Aorta (tissue), 5 donors: Measurements from ENCODE around the gene IL1R1. TPM values are rescaled to one million over a fixed set of nuclear protein-coding genes. Genes with fewer than 3 reads are reported as not detected.

ENCODE experiments used
- ATAC-seq: fragments of 200-7000 bp; cut with Tn5 transposase; one replicate; pipeline ENCODE4 v1.9.1; 2022; ENCODE audit warnings: moderate library complexity; ENCODE audit not compliant: low FRiP score
- DNase-seq, 2 donors: peaks; one replicate each; pipeline ENCODE4 v3.0.0-alpha.2; 2020
- H3K27ac ChIP-seq, 2 donors: one replicate each; pipeline ENCODE4 v1.5.1; 2013; ENCODE audit warnings: low read length in 2 of 2, mild to moderate bottlenecking in 2 of 2, moderate library complexity in 2 of 2, control low read depth in 1 of 2, inconsistent platforms in 1 of 2, low read depth in 1 of 2
- H3K27me3 ChIP-seq, 2 donors: one replicate each; pipeline ENCODE4 v1.6.1; 2013; ENCODE audit warnings: control low read depth in 1 of 2, low read length in 1 of 2, mild to moderate bottlenecking in 1 of 2, moderate library complexity in 1 of 2; ENCODE audit not compliant: insufficient read depth in 2 of 2, control insufficient read depth in 1 of 2
- H3K36me3 ChIP-seq, 2 donors: one replicate each; pipeline ENCODE4 v1.6.1; 2013; ENCODE audit warnings: control low read depth in 1 of 2, low read length in 1 of 2, mild to moderate bottlenecking in 1 of 2; ENCODE audit not compliant: insufficient read depth in 2 of 2, control insufficient read depth in 1 of 2
- H3K4me1 ChIP-seq, 2 donors: one replicate each; pipeline ENCODE4 v1.6.1; 2013; ENCODE audit warnings: low read length in 2 of 2, control low read depth in 1 of 2, mild to moderate bottlenecking in 1 of 2, moderate library complexity in 1 of 2; ENCODE audit not compliant: insufficient read depth in 2 of 2, control insufficient read depth in 1 of 2
- H3K4me3 ChIP-seq, 2 donors: one replicate each; pipeline ENCODE4 v1.5.1; 2013; ENCODE audit warnings: low read length in 2 of 2, control low read depth in 1 of 2, mild to moderate bottlenecking in 1 of 2
- H3K9me3 ChIP-seq: one replicate; pipeline ENCODE4 v1.6.1; 2013; ENCODE audit warnings: mild to moderate bottlenecking, low read length; ENCODE audit not compliant: control insufficient read depth
- WGBS, 2 donors: extraction: QIAGEN DNeasy Blood & Tissue Kit; methylation state at CpG; one replicate each; pipeline ENCODE4 v1.1.7; 2013; 5-methylcytosine and 5-hydroxymethylcytosine counted together
- intact Hi-C, 2 donors: fragments of 100-400 bp; cut with DNase I; formaldehyde crosslinking; loops; one replicate each; pipeline versions ENCODE4 v1.14.2 to v1.15.0; 2022
- polyA plus RNA-seq, 2 donors: library from polyadenylated mRNA; stranded (reverse); fragments of 200-250 nt; gene quantifications; one replicate each; pipeline ENCODE4 v1.2.3, GENCODE V29; 2013
- total RNA-seq, 2 donors: library from RNA; stranded (reverse); fragmentation: NEBNext Ultra II Directional; extraction: Animal tissue kit (Norgen Biotek cat#: 25700); gene quantifications; one replicate each; pipeline ENCODE4 v1.2.1, GENCODE V29; 2021
- donor health status: healthy with polysubstance abuse.
- donor health status: Bipolar disorder and iron deficiency.
- donor health status: DM: no; HTN: no; CAD: no.
- donor health status: DM: no; HTN: no; CAD: no.
- donor health status: DM: yes; HTN: yes; CAD: no.

IL1R1 gene
- total and polyA plus RNA-seq, 4 donors, result 47.0 to 155 (median 92.3) TPM

GRCh38 chr2:102126660-102127059 lies 15.9 kb upstream of the IL1R1 start:
- Histone ChIP-seq H3K27me3 (no peaks in the 10 kb centered on the region), H3K27ac (no peak overlapping the region), H3K4me1 (peaks cover 3 to 7% of the 10 kb centered on the region in 2 donors), H3K9me3 (no peaks in the 10 kb centered on the region), H3K36me3 (no peaks in the 10 kb centered on the region), H3K4me3 (no peak overlapping the region)
- no peak for ATAC-seq
- DNase-seq, result no peak
- intact Hi-C loops, result no loop called here
- WGBS, 2 donors, result 92 to 100% methylated on average over 2 of the region's 2 CpGs

GRCh38 chr2:102129082-102129481 lies 13.5 kb upstream of the IL1R1 start:
- intact Hi-C loops, result no loop called here
- Histone ChIP-seq H3K27ac (no peak overlapping the region), H3K4me3 (no peak overlapping the region), H3K9me3 (no peaks in the 10 kb centered on the region), H3K27me3 (no peaks in the 10 kb centered on the region), H3K36me3 (no peaks in the 10 kb centered on the region), H3K4me1 (no peaks in the 10 kb centered on the region)
- no peak for DNase-seq
- 97 to 100% methylated on average over 1 of the region's 1 CpG for WGBS, 2 donors
- no peak for ATAC-seq

GRCh38 chr2:102129951-102130646 lies 12.4 kb upstream of the IL1R1 start:
- intact Hi-C loops, result no loop called here
- no peak overlapping the region for H3K27ac ChIP-seq
- DNase-seq (no peak), ATAC-seq (no peak)
- H3K36me3 ChIP-seq, result no peaks in the 10 kb centered on the region
- no peaks in the 10 kb centered on the region for H3K9me3 ChIP-seq
- H3K27me3 ChIP-seq, result no peaks in the 10 kb centered on the region
- no peaks in the 10 kb centered on the region for H3K4me1 ChIP-seq
- no peak overlapping the region for H3K4me3 ChIP-seq
- 86 to 89% methylated on average over 5 of the region's 5 CpGs for whole genome bisulfite sequencing, 2 donors

GRCh38 chr2:102130647-102130991 lies 11.9 kb upstream of the IL1R1 start:
- H3K27me3 ChIP-seq, result no peaks in the 10 kb centered on the region
- intact Hi-C loops, result no loop called here
- H3K9me3 ChIP-seq, result no peaks in the 10 kb centered on the region
- H3K27ac ChIP-seq, result no peak overlapping the region
- no peaks in the 10 kb centered on the region for H3K36me3 ChIP-seq
- H3K4me3 ChIP-seq, result no peak overlapping the region
- H3K4me1 ChIP-seq, result no peaks in the 10 kb centered on the region
- no peak for DNase-seq
- no peak for ATAC-seq

GRCh38 chr2:102131564-102131963 lies 11.0 kb upstream of the IL1R1 start:
- 80 to 88% methylated on average over 5 of the region's 5 CpGs for WGBS, 2 donors
- H3K27me3 ChIP-seq, result no peaks in the 10 kb centered on the region
- H3K9me3 ChIP-seq, result no peaks in the 10 kb centered on the region
- H3K4me3 ChIP-seq, result no peak overlapping the region
- ATAC-seq (no peak), DNase-seq (no peak)
- no peaks in the 10 kb centered on the region for H3K4me1 ChIP-seq
- no peak overlapping the region for H3K27ac ChIP-seq
- intact Hi-C loops, result no loop called here
- no peaks in the 10 kb centered on the region for H3K36me3 ChIP-seq

GRCh38 chr2:102137138-102137537 lies 5.4 kb upstream of the IL1R1 start:
- H3K27ac ChIP-seq, result no peak overlapping the region
- DNase-seq (no peak), ATAC-seq (no peak)
- intact Hi-C loops, result no loop called here
- H3K4me3 ChIP-seq, result no peak overlapping the region
- H3K27me3 ChIP-seq, result no peaks in the 10 kb centered on the region
- H3K4me1 ChIP-seq, result no peaks in the 10 kb centered on the region
- H3K9me3 ChIP-seq, result no peaks in the 10 kb centered on the region
- H3K36me3 ChIP-seq, result no peaks in the 10 kb centered on the region
- WGBS, 2 donors, result 93 to 95% methylated on average over 2 of the region's 2 CpGs

- H3K4me3 ChIP-seq, result no peak overlapping the region
- H3K27ac ChIP-seq, result no peak overlapping the region
- no peaks in the 10 kb centered on the region for H3K36me3 ChIP-seq
- H3K9me3 ChIP-seq, result no peaks in the 10 kb centered on the region
- no peaks in the 10 kb centered on the region for H3K4me1 ChIP-seq
- no peak for DNase-seq
- no peaks in the 10 kb centered on the region for H3K27me3 ChIP-seq
- WGBS, 2 donors, result 94 to 95% methylated on average over 4 of the region's 4 CpGs
- ATAC-seq, result no peak
- intact Hi-C loops, result no loop called here
Observed at GRCh38 chr2:102138331-102138730, 4.2 kb upstream of the IL1R1 start.

- Histone ChIP-seq H3K4me1 (no peaks in the 10 kb centered on the region), H3K27me3 (no peaks in the 10 kb centered on the region), H3K36me3 (no peaks in the 10 kb centered on the region), H3K4me3 (no peak overlapping the region), H3K27ac (no peak overlapping the region), H3K9me3 (no peaks in the 10 kb centered on the region)
- WGBS, 2 donors, result 63 to 77% methylated on average over 1 of the region's 1 CpG
- intact Hi-C loops, result loop anchor here in 1 of 2 donors (5.0 kb wide), 2 partner anchors 68 to 108 kb away; no protein-coding TSS in a partner anchor
- no peak for DNase-seq
- no peak for ATAC-seq
Observed at GRCh38 chr2:102139851-102140250, 2.7 kb upstream of the IL1R1 start.

GRCh38 chr2:102140377-102140776 lies 2.2 kb upstream of the IL1R1 start:
- DNase-seq (no peak), ATAC-seq (no peak)
- no peak overlapping the region for H3K4me3 ChIP-seq
- H3K27ac ChIP-seq, result no peak overlapping the region
- H3K4me1 ChIP-seq, result no peaks in the 10 kb centered on the region
- intact Hi-C loops, result loop anchor here in 1 of 2 donors (5.0 kb wide), 2 partner anchors 68 to 108 kb away; no protein-coding TSS in a partner anchor
- 94 to 97% methylated on average over 2 of the region's 2 CpGs for WGBS, 2 donors
- no peaks in the 10 kb centered on the region for H3K27me3 ChIP-seq
- H3K36me3 ChIP-seq, result no peaks in the 10 kb centered on the region
- no peaks in the 10 kb centered on the region for H3K9me3 ChIP-seq
